HL-60 (cell line): ENCODE results near the gene GALNT9.

Experiments
- DNase-seq, 2 experiments: peaks; one replicate each; pipeline ENCODE4 v3.0.0-alpha.2; 2010 to 2020; ENCODE audit warnings: low read depth in 1 of 2, low spot score in 1 of 2
- H3K27ac ChIP-seq: fragments of 250-450 bp; sonication (Bioruptor Pico); replicated peaks from 2 replicates; pipeline ENCODE4 v1.5.1; 2020; ENCODE audit warnings: mild to moderate bottlenecking, moderate library complexity
- H3K27me3 ChIP-seq: fragments of 250-450 bp; sonication (Bioruptor Pico); 2 replicates; pipeline ENCODE4 v1.5.1; 2021; ENCODE audit warnings: mild to moderate bottlenecking, moderate library complexity; ENCODE audit not compliant: insufficient read depth, poor library complexity, severe bottlenecking
- H3K4me3 ChIP-seq: replicated peaks from 2 replicates; pipeline ENCODE4 v1.5.1; 2011; ENCODE audit warnings: mild to moderate bottlenecking, control low read depth, low read length; ENCODE audit not compliant: insufficient read depth
- CTCF ChIP-seq: IDR thresholded peaks from one replicate; pipeline ENCODE4 v1.5.1; 2011; ENCODE audit warnings: low read length, control low read depth, inconsistent platforms; ENCODE audit not compliant: insufficient read depth
- GABPA ChIP-seq: IDR thresholded peaks from 2 replicates; pipeline ENCODE4 v1.6.1; 2012; ENCODE audit warnings: low read depth
- POLR2AphosphoS5 ChIP-seq: IDR thresholded peaks from 2 replicates; pipeline ENCODE4 v1.6.1; 2012; ENCODE audit warnings: low read depth
- REST ChIP-seq: IDR thresholded peaks from 2 replicates; pipeline ENCODE4 v1.6.1; 2012; ENCODE audit warnings: low read depth; ENCODE audit not compliant: insufficient replicate concordance
- SPI1 ChIP-seq: IDR thresholded peaks from 2 replicates; pipeline ENCODE4 v1.6.1; 2012; ENCODE audit warnings: low read depth, mild to moderate bottlenecking, borderline replicate concordance

GALNT9 gene

GRCh38 chr12:132354211-132354981 lies 25.0 kb upstream of the GALNT9 start:
- TF ChIP-seq REST, result no peak
- TF ChIP-seq GABPA, result no peak
- TF ChIP-seq SPI1, result no peak
- no peak for TF ChIP-seq POLR2AphosphoS5
- TF ChIP-seq CTCF, result no peak
- DNase-seq, result no peak
- Histone ChIP-seq H3K4me3 (no peak overlapping the region), H3K27me3 (peaks cover 2% of the 10 kb centered on the region), H3K27ac (no peak overlapping the region)

- Histone ChIP-seq H3K4me3 (no peak overlapping the region), H3K27me3 (peaks cover 2% of the 10 kb centered on the region)
- no peak for TF ChIP-seq REST
- no peak for TF ChIP-seq CTCF
- TF ChIP-seq POLR2AphosphoS5, result no peak
- TF ChIP-seq SPI1, result no peak
- no peak for TF ChIP-seq GABPA
Observed at GRCh38 chr12:132353811-132354210, 24.4 kb upstream of the GALNT9 start.

GRCh38 chr12:132352896-132353800 lies 23.8 kb upstream of the GALNT9 start:
- no peak for DNase-seq
- H3K4me3 ChIP-seq, result no peak overlapping the region
- peaks cover 2% of the 10 kb centered on the region for H3K27me3 ChIP-seq
- no peak for TF ChIP-seq SPI1
- TF ChIP-seq CTCF, result no peak
- TF ChIP-seq GABPA, result no peak
- no peak for TF ChIP-seq POLR2AphosphoS5
- no peak for TF ChIP-seq REST
- no peak overlapping the region for H3K27ac ChIP-seq

More at GRCh38 chr12:132353811-132354210, 24.4 kb upstream of the GALNT9 start:
- no peak overlapping the region for H3K27ac ChIP-seq
- DNase-seq, result no peak
